Lower leg skin (tissue), 4 donors: ENCODE results near the gene VAV2. TPM values are rescaled to one million over a fixed set of nuclear protein-coding genes. Genes with fewer than 3 reads are reported as not detected.

Experiments used
- DNase-seq, 2 donors: peaks; one replicate each; pipeline ENCODE4 v3.0.0-alpha.2; 2019; ENCODE audit warnings: low spot score in 2 of 2
- H3K4me3 ChIP-seq: fragments of 200-600 bp; sonication (generic); 2 replicates; pipeline ENCODE4 v1.5.1; 2017; ENCODE audit warnings: mild to moderate bottlenecking, low read depth; ENCODE audit not compliant: poor library complexity, severe bottlenecking
- CTCF ChIP-seq, 3 donors: fragments of 450-650 bp; IDR thresholded peaks; one replicate each; pipeline ENCODE4 v1.5.1; 2016; ENCODE audit warnings: antibody characterized with exemption in 3 of 3, mild to moderate bottlenecking in 3 of 3, moderate library complexity in 2 of 3
- POLR2A ChIP-seq, 2 donors: fragments of 450-650 bp; IDR thresholded peaks; one replicate each; pipeline ENCODE4 v1.6.1; 2016 to 2017; ENCODE audit warnings: antibody characterized with exemption in 2 of 2, mild to moderate bottlenecking in 1 of 2, moderate library complexity in 1 of 2
- WGBS, 2 donors: methylation state at CpG; one replicate each; pipeline ENCODE4 v1.1.5; 2018; 5-methylcytosine and 5-hydroxymethylcytosine counted together
- intact Hi-C: fragments of 100-400 bp; cut with DNase I; formaldehyde crosslinking; loops from one replicate; pipeline ENCODE4 v1.15.0; 2023; ENCODE audit warnings: low total_unique reads
- total RNA-seq, 4 donors: library from RNA; depleted of rRNA; stranded (reverse); fragments of >200 nt; gene quantifications; one replicate each; pipeline ENCODE4 v1.1.0, GENCODE V29; 2016

The VAV2 gene
- total RNA-seq, 4 donors from 2014 or later = 6.8 to 9.1 (median 7.5) TPM

GRCh38 chr9:133742251-133742650 lies 249.9 kb downstream of the VAV2 start:
- no peak overlapping the region for H3K4me3 ChIP-seq
- 83 to 86% methylated on average over 7 of the region's 7 CpGs for WGBS, 2 donors
- DNase-seq = peak in 1 of 2 donors; percentile 63
- intact Hi-C loops = no loop called here
- TF ChIP-seq POLR2A (IDR thresholded peaks at IDR 0.05) (no peak), CTCF (IDR thresholded peaks at IDR 0.05) (no peak)

GRCh38 chr9:133741716-133742115 lies 250.4 kb downstream of the VAV2 start:
- 85 to 89% methylated on average over 14 of the region's 14 CpGs for WGBS, 2 donors
- peak in 1 of 2 donors; percentile 80 for DNase-seq
- TF ChIP-seq CTCF (IDR thresholded peaks at IDR 0.05) = no peak
- TF ChIP-seq POLR2A (IDR thresholded peaks at IDR 0.05) = no peak
- intact Hi-C loops = no loop called here
- H3K4me3 ChIP-seq = no peak overlapping the region

- WGBS, 2 donors = 76 to 77% methylated on average over 3 to 7 of the region's 8 CpGs
- intact Hi-C loops = no loop called here
- TF ChIP-seq POLR2A (IDR thresholded peaks at IDR 0.05) (no peak), CTCF (IDR thresholded peaks at IDR 0.05) (no peak)
- DNase-seq = peak in 1 of 2 donors; percentile 73
- no peak overlapping the region for H3K4me3 ChIP-seq
Observed at GRCh38 chr9:133740911-133741310, 251.2 kb downstream of the VAV2 start.

GRCh38 chr9:133739408-133740280 lies 252.5 kb downstream of the VAV2 start:
- 86 to 89% methylated on average over 17 of the region's 17 CpGs for WGBS, 2 donors
- no peak overlapping the region for H3K4me3 ChIP-seq
- intact Hi-C loops = no loop called here
- TF ChIP-seq POLR2A (IDR thresholded peaks at IDR 0.05) (no peak), CTCF (IDR thresholded peaks at IDR 0.05) (no peak)
- DNase-seq = peak in 1 of 2 donors; percentile 75

- peak in 1 of 2 donors; percentile 76 for DNase-seq
- 52 to 73% methylated on average over 9 to 13 of the region's 13 CpGs for WGBS, 2 donors
- no peak overlapping the region for H3K4me3 ChIP-seq
- TF ChIP-seq CTCF (IDR thresholded peaks at IDR 0.05) (no peak), POLR2A (IDR thresholded peaks at IDR 0.05) (no peak)
- intact Hi-C loops = no loop called here
Observed at GRCh38 chr9:133738640-133739225, 253.4 kb downstream of the VAV2 start.
